GM21825 (cell line): Measurements from ENCODE around the gene FAM13A.

ENCODE experiments used
- ATAC-seq: cut with Tn5 transposase; IDR thresholded peaks from one replicate; pipeline ENCODE4 v1.9.1; 2021; ENCODE audit warnings: mild to moderate bottlenecking, moderate library complexity; ENCODE audit not compliant: unreplicated experiment

The FAM13A gene

DNA sequence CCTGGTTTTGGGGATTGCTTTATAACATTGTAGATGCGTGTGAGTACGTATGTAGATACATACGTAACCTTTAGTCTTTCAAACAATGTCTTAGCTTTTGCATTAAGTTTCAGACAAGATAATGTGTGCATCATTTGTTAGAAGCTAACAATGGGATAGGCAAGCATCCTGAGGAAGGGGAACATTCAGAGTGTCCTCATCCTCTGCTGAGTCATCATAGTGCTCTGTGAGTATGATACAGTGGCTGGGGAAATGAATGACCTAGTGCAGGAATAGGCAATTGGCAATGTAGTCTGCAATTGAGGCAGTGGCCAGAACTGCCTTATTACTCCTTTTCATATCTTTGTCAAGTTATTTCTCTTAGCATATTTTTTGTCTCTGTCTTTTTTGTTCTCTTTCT lies 366.6 kb downstream of the FAM13A start:
- ATAC-seq = no peak

DNA sequence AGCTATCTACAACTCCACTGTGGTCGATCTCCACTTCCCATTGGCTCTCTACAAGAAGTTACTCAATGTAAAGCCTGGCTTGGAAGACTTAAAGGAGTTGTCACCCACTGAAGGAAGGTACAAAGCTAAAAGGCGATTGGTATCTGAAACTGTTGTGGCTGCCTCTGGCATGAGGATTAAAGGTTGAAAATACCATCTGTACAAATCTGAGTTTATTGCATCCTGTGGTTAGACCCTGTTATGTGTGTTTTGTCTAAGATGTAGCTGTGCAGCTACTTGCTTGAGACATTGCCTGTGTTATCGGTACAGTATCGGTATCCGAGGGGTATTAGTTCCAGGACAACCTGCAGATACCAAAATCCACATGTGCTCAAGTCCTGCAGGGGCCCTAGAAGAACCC lies 375.8 kb downstream of the FAM13A start:
- ATAC-seq = no peak
